Nephron (organoid): Measurements from ENCODE around the gene ZNF778.

Experiments used
- H3K27ac Mint-ChIP-seq, 3 experiments: 2 replicates each; pipeline ENCODE4 v1.8.0; 2020; ENCODE audit warnings: mixed read lengths in 3 of 3, mild to moderate bottlenecking in 2 of 3, moderate library complexity in 1 of 3
- H3K27me3 Mint-ChIP-seq: 2 replicates; pipeline ENCODE4 v1.8.0; 2021; ENCODE audit warnings: low read depth, mild to moderate bottlenecking, moderate library complexity, mixed read lengths
- H3K36me3 Mint-ChIP-seq: 2 replicates; pipeline ENCODE4 v1.8.0; 2020; ENCODE audit warnings: low read depth, mixed read lengths
- H3K4me1 Mint-ChIP-seq: 2 replicates; pipeline ENCODE4 v1.8.0; 2020; ENCODE audit warnings: mixed read lengths
- H3K4me3 Mint-ChIP-seq, 3 experiments: 2 replicates each; pipeline ENCODE4 v1.8.0; 2020; ENCODE audit warnings: mild to moderate bottlenecking in 3 of 3, mixed read lengths in 3 of 3, moderate library complexity in 2 of 3
- H3K9me3 Mint-ChIP-seq: 2 replicates; pipeline ENCODE4 v1.8.0; 2020; ENCODE audit warnings: mixed read lengths
- CTCF ChIP-seq, 3 experiments: fragments of 200-600 bp; sonication (generic); IDR thresholded peaks; one replicate each; pipeline ENCODE4 v1.5.0; 2021; ENCODE audit warnings: antibody characterized with exemption in 3 of 3; ENCODE audit not compliant: unreplicated experiment in 3 of 3

The ZNF778 gene

GRCh38 chr16:89201439-89202377 lies 15.8 kb upstream of the ZNF778 start:
- H3K36me3 Mint-ChIP-seq = peaks cover 5% of the 10 kb centered on the region

GRCh38 chr16:89202422-89203215 lies 14.9 kb upstream of the ZNF778 start:
- H3K4me3 Mint-ChIP-seq = peak overlapping the region; percentile 45 to 69 (median 55)
- H3K4me1 Mint-ChIP-seq = no peaks in the 10 kb centered on the region
- H3K27ac Mint-ChIP-seq = no peak overlapping the region
- peaks cover 78% of the 10 kb centered on the region for H3K27me3 Mint-ChIP-seq
- peaks cover 16% of the 10 kb centered on the region for H3K9me3 Mint-ChIP-seq
- H3K36me3 Mint-ChIP-seq = peaks cover 5% of the 10 kb centered on the region
- TF ChIP-seq CTCF (IDR thresholded peaks at IDR 0.05; ENCODE audit: unreplicated experiment in 3 of 3) = no peak

More at GRCh38 chr16:89201439-89202377, 15.8 kb upstream of the ZNF778 start:
- Mint-ChIP-seq H3K4me1 (no peaks in the 10 kb centered on the region), H3K4me3 (peak overlapping the region; percentile 45 to 69 (median 53)), H3K9me3 (peaks cover 16% of the 10 kb centered on the region), H3K27ac (no peak overlapping the region), H3K27me3 (peaks cover 75% of the 10 kb centered on the region)
- no peak for TF ChIP-seq CTCF (IDR thresholded peaks at IDR 0.05; ENCODE audit: unreplicated experiment in 3 of 3)

GRCh38 chr16:89207993-89208392 lies 9.5 kb upstream of the ZNF778 start:
- peaks cover 62% of the 10 kb centered on the region for H3K27me3 Mint-ChIP-seq
- H3K27ac Mint-ChIP-seq = no peak overlapping the region
- no peak for TF ChIP-seq CTCF (IDR thresholded peaks at IDR 0.05; ENCODE audit: unreplicated experiment in 3 of 3)
- H3K9me3 Mint-ChIP-seq = peaks cover 11% of the 10 kb centered on the region
- peaks cover 3% of the 10 kb centered on the region for H3K36me3 Mint-ChIP-seq
- H3K4me3 Mint-ChIP-seq = no peak overlapping the region
- H3K4me1 Mint-ChIP-seq = peaks cover 5% of the 10 kb centered on the region

- no peak for TF ChIP-seq CTCF (IDR thresholded peaks at IDR 0.05; ENCODE audit: unreplicated experiment in 3 of 3)
- no peak overlapping the region for H3K27ac Mint-ChIP-seq
- H3K27me3 Mint-ChIP-seq = peaks cover 46% of the 10 kb centered on the region
- H3K36me3 Mint-ChIP-seq = no peaks in the 10 kb centered on the region
- H3K4me1 Mint-ChIP-seq = peaks cover 7% of the 10 kb centered on the region
- no peak overlapping the region for H3K4me3 Mint-ChIP-seq
- H3K9me3 Mint-ChIP-seq = no peaks in the 10 kb centered on the region
These were observed 7.9 kb upstream of the ZNF778 start for GRCh38 chr16:89209522-89210044.

GRCh38 chr16:89210165-89210903 lies 7.2 kb upstream of the ZNF778 start:
- Mint-ChIP-seq H3K36me3 (no peaks in the 10 kb centered on the region), H3K9me3 (no peaks in the 10 kb centered on the region), H3K27me3 (peaks cover 39% of the 10 kb centered on the region), H3K4me1 (peaks cover 14% of the 10 kb centered on the region), H3K4me3 (no peak overlapping the region), H3K27ac (no peak overlapping the region)
- no peak for TF ChIP-seq CTCF (IDR thresholded peaks at IDR 0.05; ENCODE audit: unreplicated experiment in 3 of 3)
